Adrenal gland (tissue), 5 donors: ENCODE data around the gene ELK1.

Experiments
- CTCF ChIP-seq, 6 experiments: fragments of 450-650 bp in 4 of 6; fragments of 200-600 bp in 2 of 6; sonication (generic) in 1 of 6; IDR thresholded peaks; 1 replicate in 5 of 6; 2 replicates in 1 of 6; pipeline versions ENCODE4 v1.5.1 to v1.8.0; 2016 to 2021; ENCODE audit warnings: antibody characterized with exemption in 6 of 6, mild to moderate bottlenecking in 2 of 6, moderate library complexity in 1 of 6
- POLR2A ChIP-seq, 2 donors: fragments of 450-650 bp; IDR thresholded peaks; one replicate each; pipeline ENCODE4 v1.6.1; 2017; ENCODE audit warnings: antibody characterized with exemption in 2 of 2, mild to moderate bottlenecking in 2 of 2, moderate library complexity in 1 of 2
- donor health status: DM: no; HTN: no; CAD: no.

GRCh38 chrX:47697181-47697580 is 46.8 kb upstream of the ELK1 start:
- TF ChIP-seq CTCF (IDR thresholded peaks at IDR 0.05) (no peak), POLR2A (IDR thresholded peaks at IDR 0.05) (no peak)
